Mesenchymal stem cell (in vitro differentiated cells and primary cell): Measurements from ENCODE around the gene STK38.

Source experiments
- DNase-seq: peaks from one replicate; pipeline ENCODE4 v3.0.0-alpha.2; 2013
- H2AFZ ChIP-seq: one replicate; pipeline ENCODE4 v1.6.1; 2013; ENCODE audit warnings: low read depth, mild to moderate bottlenecking, control low read depth, inconsistent platforms, low read length, moderate library complexity
- H2AK5ac ChIP-seq: 2 replicates; pipeline ENCODE4 v1.6.1; 2013; ENCODE audit warnings: low read length, moderate library complexity, mild to moderate bottlenecking, inconsistent platforms; ENCODE audit not compliant: severe bottlenecking
- H2BK120ac ChIP-seq: one replicate; pipeline ENCODE4 v1.6.1; 2013; ENCODE audit warnings: low read depth, mild to moderate bottlenecking, inconsistent platforms, low read length, moderate library complexity
- H2BK12ac ChIP-seq, 2 experiments: one replicate each; pipeline ENCODE4 v1.6.1; 2013; ENCODE audit warnings: inconsistent platforms in 2 of 2, low read length in 2 of 2, mild to moderate bottlenecking in 2 of 2, moderate library complexity in 2 of 2, control low read depth in 1 of 2
- H2BK15ac ChIP-seq: one replicate; pipeline ENCODE4 v1.6.1; 2013; ENCODE audit warnings: mild to moderate bottlenecking, low read depth, inconsistent platforms; ENCODE audit not compliant: poor library complexity, severe bottlenecking
- H2BK5ac ChIP-seq: 2 replicates; pipeline ENCODE4 v1.6.1; 2013; ENCODE audit warnings: low read depth, mild to moderate bottlenecking, low read length, control low read depth, inconsistent platforms; ENCODE audit not compliant: poor library complexity, severe bottlenecking
- H3K14ac ChIP-seq, 2 experiments: one replicate each; pipeline ENCODE4 v1.6.1; 2013; ENCODE audit warnings: inconsistent platforms in 2 of 2, low read length in 2 of 2, control low read depth in 1 of 2, mild to moderate bottlenecking in 1 of 2, moderate library complexity in 1 of 2
- H3K18ac ChIP-seq, 2 experiments: one replicate each; pipeline ENCODE4 v1.6.1; 2013; ENCODE audit warnings: inconsistent platforms in 2 of 2, low read length in 2 of 2, control low read depth in 1 of 2, low read depth in 1 of 2, mild to moderate bottlenecking in 1 of 2
- H3K23ac ChIP-seq, 2 experiments: one replicate each; pipeline ENCODE4 v1.6.1; 2013; ENCODE audit warnings: inconsistent platforms in 2 of 2, low read length in 2 of 2, mild to moderate bottlenecking in 2 of 2, moderate library complexity in 2 of 2, control low read depth in 1 of 2
- H3K27ac ChIP-seq: 2 replicates; pipeline ENCODE4 v1.5.1; 2013; ENCODE audit warnings: mild to moderate bottlenecking, moderate library complexity, low read length, control low read depth, inconsistent platforms; ENCODE audit not compliant: poor library complexity, severe bottlenecking
- H3K27me3 ChIP-seq, 2 experiments: 2 replicates each; pipeline versions ENCODE4 v1.6.1 to v1.7.0; 2013; ENCODE audit warnings: low read length in 2 of 2, mild to moderate bottlenecking in 2 of 2, moderate library complexity in 2 of 2, control low read depth in 1 of 2, inconsistent platforms in 1 of 2; ENCODE audit not compliant: control insufficient read depth in 1 of 2, insufficient read depth in 1 of 2
- H3K36me3 ChIP-seq, 2 experiments: 2 replicates each; pipeline versions ENCODE4 v1.6.1 to v1.7.0; 2013; ENCODE audit warnings: low read length in 2 of 2, control low read depth in 1 of 2, inconsistent platforms in 1 of 2, low read depth in 1 of 2, mild to moderate bottlenecking in 1 of 2; ENCODE audit not compliant: insufficient read depth in 2 of 2, control insufficient read depth in 1 of 2
- H3K4ac ChIP-seq, 2 experiments: one replicate each; pipeline ENCODE4 v1.6.1; 2013; ENCODE audit warnings: inconsistent platforms in 2 of 2, low read length in 2 of 2, mild to moderate bottlenecking in 2 of 2, moderate library complexity in 2 of 2, control low read depth in 1 of 2, low read depth in 1 of 2
- H3K4me1 ChIP-seq: 2 replicates; pipeline ENCODE4 v1.6.1; 2013; ENCODE audit warnings: low read depth, low read length, control low read depth; ENCODE audit not compliant: control insufficient read depth, insufficient read depth
- H3K4me2 ChIP-seq: 2 replicates; pipeline ENCODE4 v1.6.1; 2013; ENCODE audit warnings: low read length, mild to moderate bottlenecking, inconsistent platforms; ENCODE audit not compliant: poor library complexity, severe bottlenecking
- H3K4me3 ChIP-seq, 2 experiments: 2 replicates each; pipeline versions ENCODE4 v1.5.1 to v1.7.0; 2013; ENCODE audit warnings: low read length in 2 of 2, mild to moderate bottlenecking in 2 of 2, control low read depth in 1 of 2, low read depth in 1 of 2; ENCODE audit not compliant: insufficient read depth in 1 of 2
- H3K79me1 ChIP-seq: replicated peaks from 2 replicates; pipeline ENCODE4 v1.6.1; 2013; ENCODE audit warnings: mild to moderate bottlenecking, control low read depth, low read length, inconsistent platforms; ENCODE audit not compliant: poor library complexity, severe bottlenecking
- H3K9ac ChIP-seq: 2 replicates; pipeline ENCODE4 v1.7.0; 2013; ENCODE audit warnings: mild to moderate bottlenecking, low read length, moderate library complexity
- H3K9me3 ChIP-seq: 2 replicates; pipeline ENCODE4 v1.7.0; 2013; ENCODE audit warnings: mild to moderate bottlenecking, low read length; ENCODE audit not compliant: control insufficient read depth
- H4K8ac ChIP-seq: one replicate; pipeline ENCODE4 v1.6.1; 2013; ENCODE audit warnings: inconsistent platforms, mild to moderate bottlenecking, low read length, moderate library complexity
- H4K91ac ChIP-seq: one replicate; pipeline ENCODE4 v1.6.1; 2013; ENCODE audit warnings: mild to moderate bottlenecking, low read length, inconsistent platforms
- WGBS: methylation state at CpG from one replicate; pipeline ENCODE4 v1.1.7; 2013; ENCODE audit warnings: mixed read lengths; 5-methylcytosine and 5-hydroxymethylcytosine counted together

STK38 gene

GRCh38 chr6:36495086-36495485, 52.2 kb downstream of the STK38 start:
- H3K79me1 ChIP-seq = peaks cover 29% of the 10 kb centered on the region
- H3K36me3 ChIP-seq = peaks cover 37 to 78% of the 10 kb centered on the region in 2 experiments
- H3K14ac ChIP-seq = no peak overlapping the region
- DNase-seq = no peak
- H4K8ac ChIP-seq = no peak overlapping the region
- H2AFZ ChIP-seq = no peak overlapping the region
- H2BK12ac ChIP-seq = no peak overlapping the region
- H2BK15ac ChIP-seq = no peak overlapping the region
- no peak overlapping the region for H3K4ac ChIP-seq
- H3K9ac ChIP-seq = no peak overlapping the region
- no peak overlapping the region for H3K27ac ChIP-seq
- no peak overlapping the region for H2BK120ac ChIP-seq
- no peaks in the 10 kb centered on the region for H3K9me3 ChIP-seq
- H3K4me2 ChIP-seq = no peak overlapping the region
- WGBS = 100% methylated on average over 4 of the region's 5 CpGs
- H3K18ac ChIP-seq = no peak overlapping the region
- H3K23ac ChIP-seq = no peak overlapping the region
- H3K4me3 ChIP-seq = no peak overlapping the region
- no peaks in the 10 kb centered on the region for H3K27me3 ChIP-seq
- H3K4me1 ChIP-seq = peaks cover 6% of the 10 kb centered on the region
- H2AK5ac ChIP-seq = no peak overlapping the region
- H2BK5ac ChIP-seq = no peak overlapping the region
- no peak overlapping the region for H4K91ac ChIP-seq

GRCh38 chr6:36493859-36494258, 53.4 kb downstream of the STK38 start:
- peaks cover 35 to 75% of the 10 kb centered on the region in 2 experiments for H3K36me3 ChIP-seq
- no peak overlapping the region for H2AFZ ChIP-seq
- H3K14ac ChIP-seq = no peak overlapping the region
- H3K4me2 ChIP-seq = no peak overlapping the region
- no peak overlapping the region for H2BK12ac ChIP-seq
- H3K4ac ChIP-seq = no peak overlapping the region
- no peak for DNase-seq
- no peak overlapping the region for H3K18ac ChIP-seq
- H2AK5ac ChIP-seq = no peak overlapping the region
- H3K4me1 ChIP-seq = peaks cover 4% of the 10 kb centered on the region
- no peaks in the 10 kb centered on the region for H3K9me3 ChIP-seq
- no peak overlapping the region for H2BK15ac ChIP-seq
- peaks cover 26% of the 10 kb centered on the region for H3K79me1 ChIP-seq
- H3K23ac ChIP-seq = no peak overlapping the region
- H4K91ac ChIP-seq = no peak overlapping the region
- no peak overlapping the region for H2BK120ac ChIP-seq
- no peak overlapping the region for H3K9ac ChIP-seq
- no peaks in the 10 kb centered on the region for H3K27me3 ChIP-seq
- H3K4me3 ChIP-seq = no peak overlapping the region
- H2BK5ac ChIP-seq = no peak overlapping the region
- H4K8ac ChIP-seq = no peak overlapping the region
- WGBS = 89% methylated on average over 2 of the region's 2 CpGs
- no peak overlapping the region for H3K27ac ChIP-seq

GRCh38 chr6:36493319-36493718, 54.0 kb downstream of the STK38 start:
- Histone ChIP-seq H3K9ac (no peak overlapping the region), H2BK12ac (no peak overlapping the region), H3K79me1 (peaks cover 24% of the 10 kb centered on the region), H2AFZ (no peak overlapping the region), H4K8ac (no peak overlapping the region), H2BK5ac (no peak overlapping the region), H3K14ac (no peak overlapping the region), H3K27ac (no peak overlapping the region), H3K36me3 (peaks cover 35 to 76% of the 10 kb centered on the region in 2 experiments), H2AK5ac (no peak overlapping the region), H3K18ac (no peak overlapping the region), H3K4me2 (no peak overlapping the region), H3K9me3 (no peaks in the 10 kb centered on the region), H3K4me1 (peaks cover 4% of the 10 kb centered on the region), H3K27me3 (no peaks in the 10 kb centered on the region), H2BK15ac (no peak overlapping the region), H3K23ac (no peak overlapping the region), H3K4ac (no peak overlapping the region), H2BK120ac (no peak overlapping the region), H3K4me3 (no peak overlapping the region), H4K91ac (no peak overlapping the region)
- no peak for DNase-seq
- 92% methylated on average over 6 of the region's 6 CpGs for WGBS

GRCh38 chr6:36492621-36493020, 54.7 kb downstream of the STK38 start:
- no peak for DNase-seq
- no peak overlapping the region for H3K23ac ChIP-seq
- 97% methylated on average over 1 of the region's 1 CpG for WGBS

More at GRCh38 chr6:36492621-36493020, 54.7 kb downstream of the STK38 start:
- Histone ChIP-seq H4K91ac (no peak overlapping the region), H2BK5ac (no peak overlapping the region), H3K4me1 (peaks cover 4% of the 10 kb centered on the region), H2AFZ (no peak overlapping the region), H3K4me3 (no peak overlapping the region), H3K4me2 (no peak overlapping the region), H3K18ac (no peak overlapping the region), H3K79me1 (peaks cover 24% of the 10 kb centered on the region), H2BK12ac (no peak overlapping the region), H4K8ac (no peak overlapping the region), H3K9me3 (no peaks in the 10 kb centered on the region), H3K36me3 (peaks cover 35 to 77% of the 10 kb centered on the region in 2 experiments), H3K27me3 (no peaks in the 10 kb centered on the region), H3K14ac (no peak overlapping the region), H2AK5ac (no peak overlapping the region), H3K27ac (no peak overlapping the region), H2BK120ac (no peak overlapping the region), H3K4ac (no peak overlapping the region), H2BK15ac (no peak overlapping the region), H3K9ac (no peak overlapping the region)
